Caki2 (cell line): Measurements from ENCODE around the gene CAPZB. TPM values are rescaled to one million over a fixed set of nuclear protein-coding genes. Genes with fewer than 3 reads are reported as not detected.

Experiments
- DNase-seq: peaks from one replicate; pipeline ENCODE4 v3.0.0-alpha.2; 2015; ENCODE audit warnings: low read depth
- in situ Hi-C: cut with HindIII; loops from 2 replicates; pipeline ENCODE4 v1.10.0; 2016; ENCODE audit warnings: low sequenced_read_pairs, low pct_unique_long_range_greater_than_20kb, mixed read lengths
- total RNA-seq: library from RNA; depleted of rRNA; stranded (reverse); fragments of >200 nt; shearing (Covaris generic); gene quantifications from 2 replicates; pipeline ENCODE4 v1.2.3, GENCODE V29; 2014; ENCODE audit warnings: low replicate concordance

The CAPZB gene
- total RNA-seq, 1 experiment from 2014 or later: 321 TPM

DNA sequence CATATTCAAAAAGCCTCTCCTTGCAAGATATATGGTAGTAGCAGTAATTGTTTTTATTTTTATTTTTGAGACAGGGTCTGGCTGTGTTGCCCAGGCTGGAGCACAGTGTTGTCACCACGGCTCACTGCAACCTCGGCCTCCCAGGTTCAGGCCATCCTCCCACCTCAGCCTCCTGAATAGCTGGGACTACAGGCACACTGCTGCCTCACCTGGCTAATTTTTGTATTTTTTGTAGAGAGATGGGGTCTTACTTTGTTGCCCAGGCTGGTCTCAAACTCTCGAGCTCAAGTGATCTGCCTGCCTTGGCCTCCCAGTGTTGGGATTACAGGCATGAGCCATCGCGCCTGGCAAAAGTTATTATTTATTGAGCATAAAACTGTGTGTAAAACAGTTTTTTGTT is 134.8 kb downstream of the CAPZB start:
- DNase-seq: no peak
- in situ Hi-C loops: no loop called here

DNA sequence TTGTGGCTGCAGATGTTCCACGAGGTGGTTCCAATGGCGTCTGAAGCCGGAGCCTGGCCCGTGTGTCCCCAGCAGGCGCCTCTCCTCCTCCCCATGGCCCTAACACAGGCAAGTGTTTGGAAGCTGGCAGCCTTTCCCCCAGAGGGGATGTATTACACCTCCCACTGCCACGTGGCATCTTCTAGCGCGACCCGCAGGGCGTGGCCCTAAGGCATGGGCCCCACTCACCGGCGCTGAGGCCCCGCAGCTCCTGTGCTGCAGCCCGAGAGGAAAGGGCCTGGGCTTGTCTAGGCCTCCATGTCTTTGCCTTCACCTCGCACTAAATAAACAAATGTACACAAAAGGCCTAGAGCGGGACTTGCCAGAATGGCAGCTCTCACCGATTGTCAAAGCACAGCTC is 135.3 kb downstream of the CAPZB start:
- DNase-seq: no peak
- in situ Hi-C loops: no loop called here

DNA sequence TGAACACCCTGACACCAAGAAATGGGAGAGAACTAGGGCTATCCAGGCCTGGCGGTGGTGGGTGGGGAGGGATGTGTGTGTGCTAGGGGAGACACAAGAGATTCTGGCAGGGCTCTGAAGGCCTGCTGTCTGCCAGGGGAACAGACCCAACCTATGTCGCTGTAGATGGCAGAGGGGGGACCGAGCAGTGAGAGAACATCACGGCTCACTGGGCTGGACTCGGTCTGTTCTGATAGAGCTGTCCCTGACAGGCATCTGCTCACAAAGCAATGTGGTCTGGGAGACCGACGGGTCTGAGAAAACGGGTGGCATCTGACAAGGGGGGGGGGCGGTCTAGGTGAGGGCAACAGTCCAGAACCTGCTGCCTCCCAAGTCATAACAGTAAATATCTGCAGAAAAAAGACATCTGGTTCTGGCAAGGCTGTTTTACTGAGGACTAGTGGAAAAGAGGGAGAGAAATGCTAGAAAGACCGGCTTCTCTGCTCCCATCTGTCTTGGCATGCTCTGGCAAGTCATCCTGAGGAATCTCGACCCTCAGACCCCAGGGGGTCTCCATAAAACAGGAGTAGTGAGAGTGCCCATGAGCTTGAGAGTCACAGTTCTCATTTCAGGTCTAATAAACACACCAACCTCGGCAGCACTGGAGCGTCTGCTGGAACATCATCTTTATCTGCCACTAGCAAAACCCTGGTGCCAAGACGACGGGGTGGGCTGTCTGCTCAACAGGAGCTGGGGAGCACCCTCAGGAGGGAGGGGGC is 136.7 kb downstream of the CAPZB start:
- in situ Hi-C loops: no loop called here
- DNase-seq: no peak

DNA sequence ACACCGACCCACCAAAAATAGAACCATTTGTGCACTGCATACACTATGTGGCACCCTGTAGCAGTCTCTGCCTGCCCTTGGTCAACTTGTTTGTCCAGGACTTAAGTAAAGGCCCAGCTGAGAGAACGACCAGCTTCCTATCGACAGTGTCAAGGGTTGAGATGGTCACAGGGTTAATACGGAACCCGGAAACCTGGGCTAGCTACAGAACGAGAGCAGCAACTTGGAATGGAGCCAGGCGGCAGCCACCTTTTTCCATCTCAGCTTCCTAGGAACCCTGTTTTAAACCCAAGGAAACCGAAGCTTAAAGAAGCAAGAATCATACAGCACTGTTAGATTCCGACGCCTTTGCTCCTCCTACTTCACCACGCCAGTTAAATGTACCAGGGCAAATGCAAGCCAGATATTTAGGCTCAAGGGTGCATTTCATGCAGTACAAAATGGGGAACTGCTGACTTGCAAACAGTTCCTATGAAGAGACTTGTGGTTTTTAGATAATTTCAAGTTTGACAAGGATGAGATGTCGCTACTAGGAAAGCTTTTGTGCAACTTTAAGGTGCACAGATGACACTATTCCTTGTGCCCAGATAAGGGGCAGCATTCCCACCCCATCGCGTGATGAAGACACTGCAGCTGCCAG is 137.7 kb downstream of the CAPZB start:
- in situ Hi-C loops: no loop called here
- no peak for DNase-seq

DNA sequence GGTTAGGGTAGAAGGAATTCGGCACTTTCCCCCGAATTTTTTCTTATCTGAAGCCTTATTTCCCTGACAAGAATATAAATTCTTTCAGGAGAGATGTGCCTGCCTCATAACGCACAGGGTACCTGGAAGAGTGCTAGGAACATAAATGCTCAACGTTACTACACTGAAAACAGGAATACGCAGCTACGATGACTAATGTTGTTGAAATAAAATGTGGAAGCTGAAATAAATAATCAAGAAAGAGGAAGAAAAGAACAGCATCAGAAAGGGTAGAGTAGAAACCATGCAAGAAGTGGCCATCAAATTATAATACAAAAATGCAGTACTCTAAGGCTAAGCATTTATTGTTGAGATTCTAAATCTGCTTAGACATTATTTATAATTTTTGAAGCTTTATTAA is 139.3 kb downstream of the CAPZB start:
- DNase-seq: no peak
- in situ Hi-C loops: no loop called here

DNA sequence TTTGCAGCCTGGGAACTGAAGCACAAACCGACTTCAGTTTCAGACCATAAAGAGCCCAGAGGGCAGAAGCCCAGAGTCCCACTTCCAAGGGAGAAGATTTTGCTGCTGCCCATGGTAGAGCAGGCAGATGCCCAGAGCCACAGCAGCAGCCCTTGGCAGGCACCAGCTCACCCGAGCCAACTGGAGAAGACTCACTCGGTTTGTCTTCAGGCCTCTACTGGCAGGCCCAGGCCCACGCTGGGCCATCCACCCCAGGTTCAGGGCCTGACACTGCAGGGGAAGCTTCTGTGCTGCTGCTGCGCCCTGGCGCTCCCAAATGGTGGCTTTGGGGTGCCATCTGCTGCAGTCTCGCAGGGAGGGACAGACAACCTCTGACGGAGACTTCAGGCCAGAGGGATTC is 139.9 kb downstream of the CAPZB start:
- DNase-seq: no peak
- in situ Hi-C loops: no loop called here

DNA sequence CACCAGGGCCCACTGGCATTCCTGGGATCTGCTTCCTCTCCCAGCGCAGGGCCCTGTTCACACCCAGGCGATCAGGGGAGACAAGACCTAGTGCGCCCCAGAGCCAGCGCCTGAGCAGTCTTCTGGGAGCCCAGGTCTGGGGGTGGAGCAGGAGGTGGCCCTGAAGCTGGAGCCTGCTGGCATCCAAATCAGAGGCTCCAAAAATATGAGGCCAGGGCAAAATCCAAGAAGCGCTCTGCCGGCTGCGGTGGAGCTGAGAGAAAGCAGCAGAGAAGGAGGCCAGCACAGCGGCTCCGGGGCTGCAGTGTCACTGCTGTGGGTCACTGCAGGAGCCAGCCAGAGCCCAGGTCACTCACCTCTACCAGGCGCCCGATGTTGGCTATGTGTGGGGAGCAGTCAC is 140.5 kb downstream of the CAPZB start:
- in situ Hi-C loops: no loop called here
- DNase-seq: no peak

DNA sequence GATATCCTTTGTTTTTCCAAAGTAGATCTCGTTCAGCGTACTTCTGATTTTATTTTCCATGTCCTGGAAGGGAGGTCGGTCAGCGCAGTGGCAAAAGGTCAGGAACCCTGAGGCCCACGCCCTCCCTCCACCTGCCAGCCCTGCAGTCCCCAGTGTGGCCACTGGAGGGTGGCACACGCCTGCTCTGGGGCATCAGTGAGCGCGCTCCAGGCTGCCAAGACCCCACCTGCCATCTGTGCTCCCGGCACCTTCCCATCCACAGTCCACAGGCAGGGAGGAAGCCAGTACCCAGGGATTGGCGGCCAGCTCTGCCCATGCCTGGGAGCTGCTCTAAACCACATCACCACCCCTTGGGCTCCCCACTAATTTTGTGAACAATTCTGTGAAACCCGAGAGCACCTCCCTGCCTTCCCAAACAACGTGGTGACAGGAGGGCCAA is 140.9 kb downstream of the CAPZB start:
- in situ Hi-C loops: no loop called here
- peak; percentile 22 for DNase-seq

DNA sequence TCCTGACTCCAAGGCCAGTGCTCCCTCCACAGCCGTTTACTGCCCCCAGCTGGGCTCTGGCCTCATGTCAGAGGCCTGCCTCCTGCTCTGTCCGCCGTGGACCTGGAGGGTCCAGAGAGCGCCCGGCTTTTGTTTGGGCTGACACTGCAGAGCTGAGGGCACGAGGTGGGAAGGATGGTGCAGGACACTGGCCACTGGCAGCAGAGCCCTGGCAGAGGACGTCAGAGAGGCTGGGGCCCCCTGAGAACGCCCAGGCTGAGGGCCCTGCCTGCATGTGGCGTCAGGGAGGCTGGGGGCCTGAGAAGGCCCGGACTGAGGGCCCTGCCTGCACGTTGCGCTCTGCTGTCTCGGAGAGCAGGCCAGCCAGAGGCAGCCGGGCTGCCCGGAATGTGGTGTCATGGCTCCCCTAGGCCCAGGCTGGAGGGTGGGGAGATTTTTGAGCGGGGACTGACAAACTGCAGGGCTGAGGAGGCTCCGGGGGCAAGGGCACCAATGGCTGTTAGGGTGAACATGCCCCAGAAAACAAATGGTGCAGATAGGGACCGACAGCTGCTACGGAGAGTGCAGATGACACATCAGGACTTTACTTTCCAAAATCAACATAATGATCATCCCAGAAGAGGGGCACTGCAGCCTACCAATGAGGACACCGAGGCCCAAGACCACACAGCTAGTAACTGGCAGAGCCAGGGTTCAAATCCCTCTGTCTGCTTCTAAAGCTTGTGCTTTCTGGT is 141.6 kb downstream of the CAPZB start:
- DNase-seq: no peak
- in situ Hi-C loops: no loop called here

DNA sequence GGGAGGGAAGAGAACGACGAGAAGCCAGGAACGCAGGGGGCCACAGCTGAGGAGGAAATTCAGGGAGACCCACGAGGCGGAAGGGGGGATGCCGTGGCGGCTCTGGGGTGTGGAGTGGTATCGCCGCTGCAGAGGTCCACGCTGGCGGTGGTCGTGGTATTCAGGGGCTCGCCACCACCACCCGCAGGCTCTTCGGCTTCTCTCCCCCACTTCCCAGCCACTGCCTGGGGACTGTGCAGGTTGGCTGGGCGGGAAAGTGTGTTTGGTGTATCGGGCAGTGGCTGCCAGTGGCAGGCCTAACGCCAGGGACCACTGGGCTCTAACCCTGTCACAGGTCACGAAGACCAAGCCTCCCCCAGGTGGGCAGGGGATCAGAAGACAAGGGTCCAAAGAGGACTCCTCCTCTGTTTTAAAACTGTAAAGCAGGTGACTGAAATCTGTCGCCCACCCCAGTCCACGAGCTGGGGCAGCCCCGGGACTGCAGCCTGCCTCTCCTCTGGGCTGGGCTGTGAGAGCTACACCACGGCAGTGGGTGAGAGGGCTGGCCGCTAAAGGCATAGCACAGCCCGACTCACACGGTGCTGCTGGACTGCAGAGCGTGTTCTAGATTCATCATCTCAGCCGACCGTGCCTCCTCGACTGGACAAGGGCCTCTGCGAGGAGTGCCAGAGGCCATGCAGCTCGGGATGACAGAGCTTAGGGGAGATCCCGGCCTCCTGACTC is 142.3 kb downstream of the CAPZB start:
- DNase-seq: no peak
- in situ Hi-C loops: no loop called here

DNA sequence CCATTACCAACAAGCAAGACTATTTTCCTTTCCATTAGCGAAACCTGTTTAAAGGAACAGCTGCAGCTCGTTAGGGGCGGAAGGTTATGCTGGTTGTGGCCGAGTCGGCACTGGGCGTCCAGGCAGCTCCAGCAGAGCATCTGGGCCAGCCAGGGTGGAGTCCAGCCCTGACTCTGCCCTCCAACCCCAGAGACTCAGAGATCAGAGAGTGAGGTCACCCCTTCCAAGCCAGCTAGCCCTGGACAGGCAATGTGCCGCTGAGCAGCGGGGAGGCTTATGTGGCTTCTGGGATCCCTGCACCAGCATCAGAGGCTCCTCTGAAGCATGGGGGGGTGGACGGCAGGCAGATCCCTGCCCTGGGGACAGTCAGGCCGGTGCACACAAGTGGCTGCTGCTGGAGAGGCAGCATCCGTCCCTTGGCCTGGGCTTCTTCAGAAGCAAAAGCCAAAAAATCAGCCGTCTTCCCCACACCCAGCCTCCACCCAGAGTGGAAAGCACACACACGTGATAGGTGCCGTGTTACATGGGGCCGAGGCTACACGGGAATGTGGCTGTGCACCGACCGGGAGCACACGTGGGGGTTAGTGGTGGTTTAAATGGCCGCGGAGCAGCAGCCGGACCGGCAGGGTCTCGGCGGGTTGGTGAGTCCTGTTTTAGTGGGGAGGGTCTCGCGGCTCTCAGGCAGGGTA is 143.1 kb downstream of the CAPZB start:
- in situ Hi-C loops: no loop called here

DNA sequence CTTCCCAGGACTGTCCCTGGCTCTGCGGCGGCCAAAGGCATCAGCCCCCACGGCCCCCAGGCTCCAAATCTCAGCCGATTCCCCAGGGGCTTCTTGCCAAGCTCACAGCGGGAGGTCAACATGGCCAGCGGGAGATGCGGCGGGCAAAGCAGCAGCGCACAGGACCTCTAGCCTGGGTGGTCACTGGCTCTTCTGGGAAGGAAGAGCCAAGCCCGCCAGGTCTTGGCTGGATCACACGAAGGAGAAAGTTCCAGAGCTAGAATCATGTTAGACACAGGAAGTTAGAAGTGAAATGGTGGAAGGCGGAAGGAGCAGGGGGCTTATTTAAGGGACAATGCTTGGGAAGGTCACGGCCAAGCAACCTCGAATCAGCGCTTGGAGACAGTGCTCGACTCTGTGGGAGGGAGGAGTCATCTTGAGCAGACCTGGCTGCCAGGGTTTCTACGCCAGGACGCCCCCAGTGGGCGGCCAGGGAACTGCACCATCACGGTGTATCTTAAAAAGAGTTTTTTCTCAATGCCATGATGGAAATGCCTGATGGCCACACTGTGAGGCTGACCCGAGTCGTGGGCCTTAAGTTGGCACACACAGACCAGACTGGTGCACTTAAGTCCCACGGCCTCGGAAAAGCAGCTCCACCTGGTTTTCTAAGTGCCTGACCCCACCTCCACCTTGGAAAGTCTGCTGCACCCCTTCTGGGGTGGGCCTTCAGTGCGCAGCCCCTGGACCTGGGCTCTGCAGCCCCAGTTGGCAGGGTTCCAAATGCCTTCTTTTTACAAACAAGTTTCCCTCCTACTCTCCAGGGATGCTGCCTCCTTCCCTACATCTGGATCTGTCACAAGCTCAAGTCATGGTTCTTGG is 143.9 kb downstream of the CAPZB start:
- in situ Hi-C loops: no loop called here
- DNase-seq: peak; percentile 46

More for the DNA sequence above, 143.1 kb downstream of the CAPZB start:
- no peak for DNase-seq

DNA sequence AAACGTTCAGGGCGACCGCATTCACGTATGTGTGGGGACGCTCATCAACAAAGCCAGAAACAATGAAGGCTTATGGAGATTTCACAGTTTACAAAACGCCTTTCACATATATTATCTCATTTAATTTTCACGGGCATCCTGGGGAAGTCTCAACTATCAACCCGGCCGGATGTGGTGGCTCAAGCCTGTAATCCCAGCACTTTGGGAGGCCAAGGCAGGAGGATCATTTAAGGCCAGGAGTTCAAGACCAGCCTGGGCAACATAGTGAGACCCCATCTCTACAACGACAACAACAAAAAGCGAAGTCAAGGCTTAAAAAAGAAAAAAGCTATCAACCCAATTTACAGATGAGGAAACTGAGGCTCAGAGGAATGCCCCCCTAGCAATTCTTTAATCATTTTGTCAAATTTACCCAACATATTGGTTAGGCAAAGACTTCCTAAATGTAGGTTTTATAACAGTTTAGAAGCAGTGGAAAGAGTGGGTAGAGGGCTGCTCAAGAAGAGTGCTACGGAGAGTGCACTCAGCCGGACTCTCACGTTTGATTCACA is 144.9 kb downstream of the CAPZB start:
- in situ Hi-C loops: no loop called here
- no peak for DNase-seq

DNA sequence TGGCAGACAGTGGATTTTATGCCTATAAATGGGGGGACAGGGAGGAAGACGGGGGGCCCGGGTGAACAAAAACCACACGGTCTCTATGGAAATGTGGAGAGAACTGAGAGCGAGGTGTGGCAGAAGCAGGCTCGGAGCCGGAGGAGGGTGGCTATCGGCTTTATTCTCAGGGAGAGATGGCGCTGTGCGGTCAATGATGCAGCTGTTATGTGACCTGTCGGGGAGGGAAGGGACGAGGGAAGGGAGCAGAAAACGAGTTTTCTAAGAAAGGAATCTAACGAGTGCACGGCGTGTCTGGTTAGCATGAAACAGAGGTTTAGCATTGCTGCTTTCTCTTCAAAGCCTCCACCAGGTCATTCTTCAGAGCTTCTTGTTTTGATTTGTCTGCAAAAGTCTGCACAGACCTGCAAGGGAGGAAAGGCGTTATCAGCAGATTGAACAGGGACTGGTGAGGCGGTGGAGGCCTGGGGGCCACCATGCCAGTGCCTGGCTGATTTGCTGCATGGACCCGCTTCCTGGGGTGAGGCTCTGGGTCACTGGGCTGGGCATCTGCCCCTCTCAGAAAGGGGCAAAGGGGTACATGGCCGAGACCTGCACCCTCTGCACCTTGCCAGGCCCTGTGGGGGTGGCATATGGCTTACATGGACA is 146.0 kb downstream of the CAPZB start:
- in situ Hi-C loops: no loop called here
- DNase-seq: no peak

DNA sequence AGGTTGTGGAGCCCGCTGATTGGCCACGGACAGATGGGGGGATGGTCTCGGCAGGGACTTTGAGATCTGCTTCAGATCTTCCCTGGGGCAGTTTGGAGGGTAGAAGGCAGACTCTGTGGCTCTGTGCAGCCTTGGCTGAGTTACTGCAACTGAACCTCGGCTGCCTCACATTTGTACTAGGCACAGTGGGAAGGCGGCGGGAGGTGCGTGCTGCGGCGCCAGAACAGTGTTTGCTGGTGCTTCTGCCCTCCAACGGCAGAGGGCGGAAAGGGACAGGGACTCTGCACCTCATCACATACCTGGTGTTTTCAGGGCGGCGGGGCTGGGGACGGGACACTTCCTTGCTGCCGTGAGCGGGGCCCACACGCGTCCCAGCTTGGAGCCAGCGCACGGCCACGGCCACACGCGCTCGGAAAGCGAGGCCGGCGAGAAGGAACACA is 147.0 kb downstream of the CAPZB start:
- in situ Hi-C loops: no loop called here
- no peak for DNase-seq

DNA sequence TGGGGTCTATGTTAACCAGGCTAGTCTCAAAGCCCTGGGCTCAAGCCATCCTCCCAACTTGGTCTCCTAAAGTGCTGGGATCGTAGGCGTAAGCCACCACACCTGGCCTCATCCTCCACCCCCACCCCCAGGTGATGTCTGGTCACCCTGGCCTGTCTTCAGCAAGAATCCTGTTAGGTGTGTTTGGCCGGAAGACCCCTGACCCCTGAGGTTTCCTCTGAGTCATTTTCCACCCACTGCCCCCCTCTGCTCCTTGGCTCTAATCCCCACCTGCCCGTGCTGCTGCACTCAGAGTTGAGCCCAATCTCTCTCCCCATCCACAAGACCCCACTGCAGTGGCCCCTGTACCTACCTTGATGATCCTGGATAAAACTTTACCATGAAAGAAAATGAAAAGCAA is 148.1 kb downstream of the CAPZB start:
- DNase-seq: no peak
- in situ Hi-C loops: no loop called here

DNA sequence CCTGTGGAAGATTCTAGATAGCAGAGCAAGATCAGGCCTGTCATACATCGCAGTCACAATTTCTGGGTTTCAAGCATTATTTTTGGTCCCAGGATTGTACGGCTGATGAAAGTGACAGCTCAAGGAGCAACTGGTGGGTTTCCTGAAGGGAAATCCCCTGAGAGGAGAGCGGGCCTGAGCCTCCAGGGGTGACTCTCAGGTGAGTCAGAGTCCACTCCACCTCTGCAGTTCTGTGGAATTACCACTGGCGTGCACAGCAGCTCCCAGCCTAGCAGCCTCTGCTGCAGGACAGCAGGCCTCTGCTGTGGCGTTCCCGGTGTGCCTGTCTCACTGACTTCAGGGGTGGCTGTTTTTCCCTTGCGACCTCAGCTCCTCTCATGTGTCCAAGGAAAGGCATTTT is 148.8 kb downstream of the CAPZB start:
- no peak for DNase-seq
- in situ Hi-C loops: no loop called here
